ENCODE results near the gene SNCG.
"Not testable (repeated sequence)": the region's sequence is repeated elsewhere in the genome, so short reads cannot be mapped to it uniquely, and the experiment has no call there.

The SNCG gene

DNA sequence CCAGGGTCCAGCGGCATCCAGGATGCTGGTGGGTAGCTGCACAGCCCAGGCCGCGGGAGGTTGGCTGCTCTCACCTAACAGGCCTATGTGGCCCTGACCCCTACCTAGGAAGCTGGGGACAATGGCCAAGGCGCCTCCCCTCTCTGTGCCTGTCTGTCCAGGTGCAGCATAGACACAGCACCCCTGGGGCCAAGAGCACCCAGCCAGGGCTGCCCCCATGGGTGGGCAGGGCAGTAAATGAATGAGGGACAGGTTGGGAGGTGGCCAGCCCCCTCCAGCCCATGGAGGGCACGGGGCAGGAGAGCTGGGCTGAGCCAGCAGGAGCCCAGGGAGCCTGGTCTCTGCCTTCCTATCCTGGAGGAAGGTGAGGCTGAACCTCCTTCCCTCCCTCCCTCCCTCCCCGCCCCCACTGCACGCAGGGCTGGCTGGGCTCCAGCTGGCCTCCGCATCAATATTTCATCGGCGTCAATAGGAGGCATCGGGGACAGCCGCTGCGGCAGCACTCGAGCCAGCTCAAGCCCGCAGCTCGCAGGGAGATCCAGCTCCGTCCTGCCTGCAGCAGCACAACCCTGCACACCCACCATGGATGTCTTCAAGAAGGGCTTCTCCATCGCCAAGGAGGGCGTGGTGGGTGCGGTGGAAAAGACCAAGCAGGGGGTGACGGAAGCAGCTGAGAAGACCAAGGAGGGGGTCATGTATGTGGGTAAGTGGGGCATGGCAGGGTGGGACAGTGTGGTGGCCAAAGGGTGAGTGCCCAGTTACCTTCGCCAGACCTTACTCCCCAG lies at the start of gene SNCG:
Gene SNCG (plus strand): TSS at position 484 of the 785 bp plus-strand sequence. CDS start 99 bp downstream, at position 583.
- DNase-seq (ENCODE audit: low spot score): no peak

GRCh38 chr10:86914734-86915133 lies 43.7 kb upstream of the SNCG start:
- no peak for DNase-seq (ENCODE audit: low spot score)

DNA sequence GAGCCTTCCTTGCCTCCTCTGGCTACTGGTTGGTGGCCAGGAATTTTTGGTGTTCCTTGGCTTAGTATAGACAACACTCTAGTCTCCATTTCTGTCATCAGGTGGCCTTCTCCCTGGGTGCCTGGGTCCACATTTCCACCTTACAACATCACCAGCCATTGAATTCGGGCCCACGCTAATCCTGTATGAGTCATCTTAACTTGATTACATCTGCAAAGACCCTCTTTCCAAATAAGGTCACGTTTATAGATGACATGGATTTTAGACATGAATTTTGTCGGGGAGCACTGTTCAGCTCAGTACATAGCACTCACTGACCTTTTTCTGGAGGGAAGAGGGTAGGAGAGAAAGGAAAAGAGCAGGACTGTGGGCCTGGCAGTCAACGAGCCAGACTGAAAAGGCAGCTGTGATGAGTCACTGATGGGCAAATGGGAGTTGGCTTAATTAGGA lies 40.4 kb upstream of the SNCG start:
- DNase-seq (ENCODE audit: low spot score): no peak

GRCh38 chr10:86922553-86922961 lies 35.8 kb upstream of the SNCG start:
- DNase-seq (ENCODE audit: low spot score): no peak

- no peak for DNase-seq (ENCODE audit: low spot score)
Observed at GRCh38 chr10:86929468-86930380, 28.7 kb upstream of the SNCG start.

DNA sequence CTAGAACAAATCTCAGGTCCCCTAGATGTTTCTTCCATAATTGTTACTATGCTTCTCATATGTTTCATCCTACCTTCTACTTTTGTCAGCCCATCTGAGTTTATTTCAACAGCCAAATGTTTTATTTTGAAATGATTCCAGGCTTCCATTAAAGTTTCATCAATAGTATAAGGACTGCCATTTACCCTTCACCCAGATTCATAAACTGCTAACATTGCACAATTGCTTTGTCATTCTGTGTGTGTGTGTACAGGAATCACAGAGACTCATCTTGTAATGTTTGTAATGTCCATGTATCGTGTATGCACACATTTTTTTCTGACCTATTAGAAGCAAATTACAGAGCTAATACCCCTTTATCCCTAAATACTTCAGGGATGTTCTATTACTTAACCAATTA lies 26.5 kb upstream of the SNCG start:
- no peak for DNase-seq (ENCODE audit: low spot score)

DNA sequence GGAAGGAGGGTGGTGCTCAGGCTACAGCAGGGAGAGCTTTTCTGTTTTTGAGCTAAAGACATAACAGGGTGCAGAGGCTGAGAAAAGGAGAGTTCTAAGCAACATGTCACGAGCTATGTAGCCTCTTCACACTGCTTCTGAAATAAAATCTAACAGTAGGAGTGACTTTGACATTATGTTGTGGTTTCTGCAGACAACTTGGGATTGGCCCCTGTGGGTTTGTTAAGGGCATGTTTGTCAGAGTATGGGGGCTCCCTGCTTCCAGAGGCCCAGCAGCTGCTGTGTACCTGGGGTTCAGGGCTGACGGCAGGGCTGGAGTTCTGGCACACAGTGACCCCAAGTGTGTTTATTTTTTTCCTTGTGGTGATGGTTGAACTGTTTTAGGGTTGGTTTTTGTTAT lies 25.7 kb upstream of the SNCG start:
- no peak for DNase-seq (ENCODE audit: low spot score)

DNA sequence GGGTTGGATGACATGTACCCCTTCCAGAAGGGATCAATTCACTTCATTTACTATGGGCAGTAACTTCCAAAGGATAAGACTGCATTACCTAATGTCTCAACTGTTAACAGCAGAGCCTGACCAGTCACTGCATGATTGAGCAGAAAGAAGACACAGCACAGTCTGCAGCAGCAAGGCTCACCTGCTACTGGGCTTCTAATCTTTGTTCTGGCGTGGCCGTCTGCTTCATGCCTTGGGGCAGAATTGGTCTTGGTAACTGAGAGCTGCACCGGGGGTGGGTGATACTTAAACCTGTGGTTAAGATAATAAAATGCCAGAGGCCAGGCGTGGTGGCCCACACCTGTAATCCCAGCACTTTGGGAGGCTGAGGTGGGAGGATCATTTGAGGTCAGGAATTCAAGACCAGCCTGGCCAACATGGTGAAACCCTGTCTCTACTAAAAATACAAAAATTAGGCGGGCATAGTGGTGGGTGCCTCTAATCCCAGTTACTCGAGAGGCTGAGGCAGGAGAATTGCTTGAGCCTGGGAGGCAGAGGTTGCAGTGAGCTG lies 24.2 kb upstream of the SNCG start:
- not testable (repeated sequence) for DNase-seq (ENCODE audit: low spot score)

DNA sequence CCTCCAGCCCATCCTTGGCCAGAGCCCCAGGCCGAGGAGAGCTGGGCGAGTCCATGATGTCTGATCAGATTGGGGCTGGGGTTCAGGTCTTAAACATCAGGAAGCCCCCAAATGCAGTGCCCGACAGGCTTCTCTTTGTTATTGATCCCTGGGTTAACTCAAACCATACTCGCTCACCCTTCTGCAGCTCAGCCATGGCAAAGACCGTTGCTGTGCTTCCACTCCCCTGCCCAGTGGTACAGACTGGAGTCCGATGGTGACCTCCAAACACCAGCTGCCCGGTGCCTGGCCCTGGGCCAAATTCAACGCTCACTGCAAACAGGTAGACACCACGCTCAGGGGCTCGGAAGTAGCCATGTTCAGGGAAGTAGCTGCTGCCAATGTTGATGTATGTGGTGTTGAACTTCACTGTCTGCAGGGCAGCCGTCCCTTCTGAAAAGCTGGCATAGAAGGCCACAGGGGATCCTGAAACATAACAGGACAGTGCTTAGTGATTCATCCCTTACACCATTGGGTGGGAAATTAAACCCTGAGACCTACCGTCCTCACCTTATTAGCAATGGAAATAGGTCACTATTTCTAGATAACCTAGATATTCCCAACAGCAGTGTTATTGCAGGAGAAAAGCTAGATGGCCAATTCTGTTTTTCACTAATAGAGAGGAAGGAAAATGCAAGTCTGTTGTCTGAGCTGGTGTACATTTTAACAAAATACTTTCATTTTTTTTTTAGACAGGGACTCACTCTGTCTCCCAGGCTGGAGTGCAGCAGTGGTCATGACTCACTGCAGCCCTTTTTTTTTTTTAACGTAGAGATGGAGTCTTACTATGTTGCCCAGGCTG lies 21.5 kb upstream of the SNCG start:
- DNase-seq (ENCODE audit: low spot score): no peak

DNA sequence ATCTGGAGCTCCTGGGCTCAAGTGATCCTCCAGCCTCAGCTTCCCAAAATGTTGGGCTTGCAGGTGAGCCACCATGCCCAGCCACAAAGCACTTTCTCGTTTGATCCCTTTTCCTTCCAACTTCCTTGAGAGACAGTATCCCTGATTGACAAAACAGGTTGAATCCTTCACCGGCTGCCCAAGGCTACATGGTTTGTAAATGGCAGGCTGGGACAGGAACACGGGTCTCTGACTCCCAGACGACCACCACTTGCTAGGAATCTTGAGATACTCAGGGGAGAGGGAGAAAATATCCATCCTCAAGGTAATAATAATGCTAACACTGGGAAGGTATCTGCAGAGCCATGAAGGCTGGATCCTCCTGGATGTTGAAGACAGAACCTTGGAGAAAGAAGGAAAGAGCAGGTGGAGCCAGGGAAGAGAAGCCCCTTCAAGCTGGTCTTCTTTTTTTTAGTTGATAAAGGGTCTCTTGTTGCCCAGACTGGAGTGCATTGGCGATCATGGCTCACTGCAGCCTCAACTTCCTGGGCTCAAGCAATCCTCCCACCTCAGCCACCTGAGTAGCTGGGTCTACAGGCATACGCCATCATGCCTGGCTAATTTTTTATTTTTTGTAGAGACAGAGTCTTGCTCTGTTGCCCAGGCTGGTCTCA lies 20.8 kb upstream of the SNCG start:
- no peak for DNase-seq (ENCODE audit: low spot score)

DNA sequence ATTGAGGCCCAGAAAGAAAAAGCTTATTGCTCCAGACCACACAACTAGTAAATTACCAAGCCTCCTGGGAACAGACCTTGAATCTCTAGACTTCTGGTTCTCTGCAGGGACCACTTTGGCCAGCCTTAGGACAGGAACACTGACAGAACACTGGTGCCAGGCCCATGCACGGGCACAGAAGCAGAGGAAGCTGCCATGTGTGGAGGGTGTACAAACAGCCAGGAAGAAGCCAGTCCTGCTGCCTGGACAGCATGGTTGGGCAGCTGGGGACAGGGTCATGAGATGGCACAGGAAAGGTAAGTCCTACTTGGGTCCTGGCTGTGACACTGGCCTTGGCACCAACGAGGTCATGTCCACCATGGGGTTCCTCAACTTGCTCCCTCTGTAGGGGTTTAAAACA lies 20.1 kb upstream of the SNCG start:
- DNase-seq (ENCODE audit: low spot score): no peak

DNA sequence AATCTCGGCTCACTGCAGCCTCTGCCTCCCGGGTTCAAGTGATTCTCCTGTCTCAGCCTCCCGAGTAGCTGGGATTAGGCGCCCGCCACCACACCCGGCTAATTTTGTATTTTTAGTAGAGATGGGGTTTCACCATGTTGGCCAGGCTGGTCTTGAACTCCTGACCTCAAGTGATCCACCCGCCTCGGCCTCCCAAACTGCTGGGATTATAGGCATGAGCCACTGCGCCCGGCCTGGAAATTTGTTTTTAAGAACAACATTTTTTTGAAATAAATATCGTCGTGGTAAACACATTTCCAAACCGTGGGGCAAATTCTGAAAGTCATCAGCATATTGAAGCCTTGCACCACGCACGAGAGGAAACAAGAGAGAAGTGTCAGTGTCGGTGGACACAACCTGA lies 18.3 kb upstream of the SNCG start:
- DNase-seq (ENCODE audit: low spot score): not testable (repeated sequence)

DNA sequence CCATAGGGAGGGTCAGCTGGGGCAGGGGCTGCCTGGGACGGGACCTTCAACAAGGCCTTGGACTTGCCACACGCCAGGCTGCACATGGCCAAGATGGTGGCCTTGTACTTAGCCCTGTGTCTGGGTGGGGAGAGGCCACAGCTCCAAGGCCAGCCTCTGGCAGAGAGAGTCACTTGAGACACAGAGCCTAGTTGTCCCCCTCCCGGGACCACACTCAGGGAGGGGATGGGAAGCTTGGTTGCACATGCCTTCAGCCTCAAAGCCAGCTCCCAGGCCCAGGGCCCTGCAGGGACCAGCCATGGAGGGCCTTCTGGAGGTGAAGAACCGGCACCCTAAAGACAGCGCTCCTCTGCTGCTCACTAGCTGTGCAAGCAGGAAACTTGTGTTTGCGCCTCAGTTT lies 17.7 kb upstream of the SNCG start:
- DNase-seq (ENCODE audit: low spot score): no peak

- DNase-seq (ENCODE audit: low spot score): no peak
Observed at GRCh38 chr10:86941426-86941825, 17.0 kb upstream of the SNCG start.

GRCh38 chr10:86941991-86942421 lies 16.4 kb upstream of the SNCG start:
- DNase-seq (ENCODE audit: low spot score): no peak

- no peak for DNase-seq (ENCODE audit: low spot score)
Observed at GRCh38 chr10:86942441-86943315, 15.7 kb upstream of the SNCG start.

- peak; percentile 3 for DNase-seq (ENCODE audit: low spot score)
Observed at GRCh38 chr10:86943316-86944030, 14.9 kb upstream of the SNCG start.

- DNase-seq (ENCODE audit: low spot score): no peak
Observed at GRCh38 chr10:86944031-86944419, 14.4 kb upstream of the SNCG start.

GRCh38 chr10:86944471-86944870 lies 13.9 kb upstream of the SNCG start:
- no peak for DNase-seq (ENCODE audit: low spot score)

DNA sequence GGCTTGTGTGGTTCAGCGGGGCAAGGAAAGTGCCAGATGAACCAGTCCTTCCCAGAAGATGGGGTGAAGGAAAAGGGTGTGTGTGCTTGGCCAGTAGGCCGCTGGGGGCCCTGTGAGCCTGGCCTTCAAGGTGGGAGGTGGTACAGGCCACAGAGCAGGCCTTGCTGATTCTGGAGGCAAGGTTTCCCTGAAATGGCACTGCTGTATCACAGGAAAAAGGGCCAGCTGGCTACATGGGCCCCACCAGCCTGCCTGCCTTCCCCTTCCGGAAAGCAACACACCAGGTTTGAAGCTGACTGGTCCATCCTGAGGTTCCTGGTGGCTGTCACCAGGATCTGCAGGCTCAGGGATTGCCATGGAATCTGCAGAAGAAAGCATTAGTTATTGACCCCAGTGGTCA lies 13.5 kb upstream of the SNCG start:
- peak; percentile 1 for DNase-seq (ENCODE audit: low spot score)
